ENCODE results near the gene HS3ST4.

DNA sequence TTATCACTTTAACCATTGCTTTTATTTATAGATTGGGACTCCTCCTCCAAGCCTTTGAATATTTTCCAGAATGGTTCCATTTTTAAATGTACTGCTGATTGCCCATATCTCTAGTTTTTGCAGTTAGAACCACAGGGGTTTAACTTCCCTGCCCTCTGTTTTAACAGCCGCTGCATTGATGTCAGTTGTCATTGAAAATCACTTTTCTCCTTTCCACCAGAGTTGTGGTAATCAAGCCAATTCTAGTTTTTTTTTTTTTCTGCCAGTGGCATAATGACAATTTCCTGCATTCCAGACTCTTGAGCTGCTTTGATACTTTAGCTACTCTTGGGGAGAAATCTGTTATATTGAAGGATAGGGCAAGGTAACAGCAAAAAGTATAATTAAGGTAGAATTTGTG is 91.5 kb downstream of the HS3ST4 start:
- TF ChIP-seq YY1 (IDR thresholded peaks at IDR 0.05; ENCODE audit: insufficient read depth, insufficient read length) (no peak), SUZ12 (IDR thresholded peaks at IDR 0.05; ENCODE audit: extremely low read depth, insufficient read depth, insufficient read length) (no peak)

Measured in NT2/D1 (cell line).